ENCODE data around the gene ADGRG6.
"Not testable (repeated sequence)": the region's sequence is repeated elsewhere in the genome, so short reads cannot be mapped to it uniquely, and the experiment has no call there.

Gene ADGRG6

GRCh38 chr6:142283138-142283537 is 18.7 kb upstream of the ADGRG6 start:
- not testable (repeated sequence) for H3K27ac Mint-ChIP-seq, H3K4me3 Mint-ChIP-seq, H3K27me3 Mint-ChIP-seq, DNase-seq, ATAC-seq, H3K4me1 Mint-ChIP-seq
- peaks cover 11% of the 10 kb centered on the region in 2 donors for H3K9me3 Mint-ChIP-seq

GRCh38 chr6:142284419-142284818 is 17.4 kb upstream of the ADGRG6 start:
- no peak overlapping the region for H3K4me3 Mint-ChIP-seq
- H3K27me3 Mint-ChIP-seq, result no peaks in the 10 kb centered on the region
- H3K4me1 Mint-ChIP-seq, result no peaks in the 10 kb centered on the region
- ATAC-seq, result no peak
- no peak for DNase-seq
- H3K9me3 Mint-ChIP-seq, result peaks cover 11% of the 10 kb centered on the region in 2 donors
- H3K27ac Mint-ChIP-seq, result no peak overlapping the region

- no peaks in the 10 kb centered on the region for H3K27me3 Mint-ChIP-seq
These were observed 16.3 kb upstream of the ADGRG6 start for GRCh38 chr6:142285235-142286087.

GRCh38 chr6:142286088-142286409 is 15.8 kb upstream of the ADGRG6 start:
- DNase-seq, result no peak
- no peak for ATAC-seq
- no peaks in the 10 kb centered on the region for H3K4me1 Mint-ChIP-seq
- no peak overlapping the region for H3K27ac Mint-ChIP-seq
- peaks cover 8 to 9% of the 10 kb centered on the region in 2 donors for H3K9me3 Mint-ChIP-seq
- no peak overlapping the region for H3K4me3 Mint-ChIP-seq
- no peaks in the 10 kb centered on the region for H3K27me3 Mint-ChIP-seq

More at GRCh38 chr6:142285235-142286087, 16.3 kb upstream of the ADGRG6 start:
- no peak for ATAC-seq
- no peak overlapping the region for H3K4me3 Mint-ChIP-seq
- H3K4me1 Mint-ChIP-seq, result no peaks in the 10 kb centered on the region
- no peak for DNase-seq
- H3K27ac Mint-ChIP-seq, result no peak overlapping the region
- peaks cover 11% of the 10 kb centered on the region in 2 donors for H3K9me3 Mint-ChIP-seq

GRCh38 chr6:142289687-142290086 is 12.1 kb upstream of the ADGRG6 start:
- DNase-seq (no peak), ATAC-seq (no peak)
- Mint-ChIP-seq H3K27ac (no peak overlapping the region), H3K4me3 (no peak overlapping the region), H3K9me3 (no peaks in the 10 kb centered on the region), H3K4me1 (no peaks in the 10 kb centered on the region), H3K27me3 (peaks cover 7% of the 10 kb centered on the region)

- no peak for ATAC-seq
- no peak for DNase-seq
- Mint-ChIP-seq H3K9me3 (no peaks in the 10 kb centered on the region), H3K27ac (no peak overlapping the region), H3K4me1 (no peaks in the 10 kb centered on the region), H3K4me3 (no peak overlapping the region), H3K27me3 (peaks cover 7% of the 10 kb centered on the region)
These were observed 11.0 kb upstream of the ADGRG6 start for GRCh38 chr6:142290851-142291250.

GRCh38 chr6:142291512-142291911 is 10.3 kb upstream of the ADGRG6 start:
- Mint-ChIP-seq H3K4me1 (no peaks in the 10 kb centered on the region), H3K9me3 (no peaks in the 10 kb centered on the region), H3K27me3 (peaks cover 7% of the 10 kb centered on the region), H3K27ac (no peak overlapping the region), H3K4me3 (no peak overlapping the region)
- no peak for ATAC-seq
- DNase-seq, result no peak

GRCh38 chr6:142292166-142292924 is 9.5 kb upstream of the ADGRG6 start:
- H3K4me1 Mint-ChIP-seq, result no peaks in the 10 kb centered on the region
- DNase-seq (no peak), ATAC-seq (no peak)
- H3K27me3 Mint-ChIP-seq, result peaks cover 7% of the 10 kb centered on the region
- H3K27ac Mint-ChIP-seq, result no peak overlapping the region
- no peaks in the 10 kb centered on the region for H3K9me3 Mint-ChIP-seq
- no peak overlapping the region for H3K4me3 Mint-ChIP-seq

- no peak for DNase-seq
- Mint-ChIP-seq H3K27me3 (peaks cover 7% of the 10 kb centered on the region), H3K4me1 (no peaks in the 10 kb centered on the region), H3K4me3 (no peak overlapping the region), H3K9me3 (no peaks in the 10 kb centered on the region), H3K27ac (no peak overlapping the region)
- no peak for ATAC-seq
These were observed 8.7 kb upstream of the ADGRG6 start for GRCh38 chr6:142293121-142293520.

- Mint-ChIP-seq H3K4me1 (no peaks in the 10 kb centered on the region), H3K27me3 (peaks cover 7% of the 10 kb centered on the region), H3K9me3 (no peaks in the 10 kb centered on the region), H3K27ac (no peak overlapping the region), H3K4me3 (no peak overlapping the region)
- DNase-seq (no peak), ATAC-seq (no peak)
These were observed 7.1 kb upstream of the ADGRG6 start for GRCh38 chr6:142294679-142295078.

GRCh38 chr6:142296975-142297604 is 4.7 kb upstream of the ADGRG6 start:
- peaks cover 7% of the 10 kb centered on the region for H3K27me3 Mint-ChIP-seq
- no peak for DNase-seq
- H3K4me1 Mint-ChIP-seq, result peaks cover 13% of the 10 kb centered on the region
- no peaks in the 10 kb centered on the region for H3K9me3 Mint-ChIP-seq
- ATAC-seq, result no peak
- H3K27ac Mint-ChIP-seq, result no peak overlapping the region
- H3K4me3 Mint-ChIP-seq, result no peak overlapping the region

- H3K9me3 Mint-ChIP-seq, result no peaks in the 10 kb centered on the region
- H3K27ac Mint-ChIP-seq, result no peak overlapping the region
- no peak overlapping the region for H3K4me3 Mint-ChIP-seq
- ATAC-seq, result no peak
- peaks cover 18% of the 10 kb centered on the region for H3K4me1 Mint-ChIP-seq
- peaks cover 11% of the 10 kb centered on the region for H3K27me3 Mint-ChIP-seq
- DNase-seq, result no peak
These were observed 4.2 kb upstream of the ADGRG6 start for GRCh38 chr6:142297605-142297995.

- ATAC-seq (no peak), DNase-seq (no peak)
- no peaks in the 10 kb centered on the region for H3K9me3 Mint-ChIP-seq
- peaks cover 21% of the 10 kb centered on the region for H3K4me1 Mint-ChIP-seq
- no peak overlapping the region for H3K27ac Mint-ChIP-seq
- no peak overlapping the region for H3K4me3 Mint-ChIP-seq
- H3K27me3 Mint-ChIP-seq, result peaks cover 17% of the 10 kb centered on the region
These were observed 3.6 kb upstream of the ADGRG6 start for GRCh38 chr6:142297996-142298753.

- H3K27me3 Mint-ChIP-seq, result peaks cover 14% of the 10 kb centered on the region
- no peak overlapping the region for H3K4me3 Mint-ChIP-seq
- H3K27ac Mint-ChIP-seq, result no peak overlapping the region
- peaks cover 21% of the 10 kb centered on the region for H3K4me1 Mint-ChIP-seq
- DNase-seq (no peak), ATAC-seq (no peak)
- H3K9me3 Mint-ChIP-seq, result no peaks in the 10 kb centered on the region
These were observed 1.5 kb upstream of the ADGRG6 start for GRCh38 chr6:142300302-142300701.
